HepG2 (cell line): ENCODE measurements around the gene XPC. TPM values are rescaled to one million over a fixed set of nuclear protein-coding genes. Genes with fewer than 3 reads are reported as not detected.

Experiments
- ATAC-seq: fragments of 200-7000 bp; cut with Tn5 transposase; 3 replicates; pipeline ENCODE4 v1.9.1; 2020; ENCODE audit warnings: mild to moderate bottlenecking, moderate library complexity
- BruUV-seq: library from RNA; stranded (reverse); fragments of 400-500 nt; replicated peaks from 2 replicates; lab custom pipeline; 2021; lab: Mats Ljungman, UMichigan
- CTCF ChIA-PET: fragments of 300-600 bp; formaldehyde crosslinking; extraction: SDS; loops from one replicate; lab custom pipeline; 2021; ENCODE audit warnings: low total read pairs, inconsistent platforms, low intra/inter-chr PET ratio; lab: Yijun Ruan, JAX
- POLR2A ChIA-PET: fragments of 350-600 bp; sonication (Branson Sonifier 250); formaldehyde crosslinking; loops from one replicate; lab custom pipeline; 2020; ENCODE audit warnings: antibody characterized with exemption, inconsistent platforms; lab: Yijun Ruan, JAX
- DNase-seq: peaks from one replicate; pipeline ENCODE4 v3.0.0-alpha.2; 2015; ENCODE audit warnings: low spot score
- FAIRE-seq: peaks from 3 replicates; lab custom pipeline; 2011; peaks lifted over from hg19 to GRCh38; lab: Jason Lieb, UNC
- H2AFZ ChIP-seq: one replicate; pipeline ENCODE4 v1.6.1; 2011; ENCODE audit warnings: low read length, inconsistent platforms
- H3K27ac ChIP-seq: fragments of 300-600 bp; 3 replicates; pipeline ENCODE4 v1.8.0; 2011; ENCODE audit warnings: mixed run types, mild to moderate bottlenecking, mixed read lengths, low read length, inconsistent platforms; ENCODE audit not compliant: insufficient read depth; ENCODE audit errors: extremely low read length
- H3K27me3 ChIP-seq, 2 experiments: fragments of 200-600 bp in 1 of 2; 2 replicates in 1 of 2; 3 replicates in 1 of 2; pipeline versions ENCODE4 v1.6.0 to v1.8.0; 2011; ENCODE audit warnings: low read length in 2 of 2, mild to moderate bottlenecking in 2 of 2, moderate library complexity in 2 of 2, inconsistent platforms in 1 of 2; ENCODE audit not compliant: insufficient read depth in 2 of 2, control insufficient read depth in 1 of 2
- H3K36me3 ChIP-seq, 2 experiments: fragments of 200-600 bp in 1 of 2; replicated peaks in 1 of 2; 2 replicates in 1 of 2; 3 replicates in 1 of 2; pipeline versions ENCODE4 v1.5.1 to v1.8.0; 2011; ENCODE audit warnings: low read length in 2 of 2, inconsistent platforms in 1 of 2; ENCODE audit not compliant: insufficient read depth in 2 of 2, control insufficient read depth in 1 of 2
- H3K4me1 ChIP-seq: 2 replicates; pipeline ENCODE4 v1.5.1; 2012; ENCODE audit warnings: low read length, inconsistent platforms; ENCODE audit not compliant: insufficient read depth
- H3K4me2 ChIP-seq: 2 replicates; pipeline ENCODE4 v1.6.0; 2011; ENCODE audit warnings: low read depth, low read length, inconsistent platforms
- H3K4me3 ChIP-seq, 3 experiments: fragments of 200-600 bp in 1 of 3; sonication (generic), shearing (Covaris generic) in 1 of 3; replicated peaks in 1 of 3; 2 replicates each; pipeline ENCODE4 v1.5.1; 2011 to 2016; ENCODE audit warnings: low read length in 3 of 3, inconsistent platforms in 2 of 3, low read depth in 2 of 3, mild to moderate bottlenecking in 2 of 3, control low read depth in 1 of 3, mixed read lengths in 1 of 3; ENCODE audit not compliant: insufficient read depth in 1 of 3
- H3K79me2 ChIP-seq: one replicate; pipeline ENCODE4 v1.6.1; 2011; ENCODE audit warnings: low read length, inconsistent platforms; ENCODE audit not compliant: insufficient read depth
- H3K9ac ChIP-seq: 2 replicates; pipeline ENCODE4 v1.6.0; 2011; ENCODE audit warnings: mild to moderate bottlenecking, low read depth, low read length, inconsistent platforms; ENCODE audit not compliant: insufficient read depth
- H3K9me3 ChIP-seq: 2 replicates; pipeline ENCODE4 v1.5.1; 2012; ENCODE audit warnings: mild to moderate bottlenecking, low read length
- H4K20me1 ChIP-seq: 2 replicates; pipeline ENCODE4 v1.6.0; 2011; ENCODE audit warnings: inconsistent platforms, mild to moderate bottlenecking, low read length, moderate library complexity; ENCODE audit not compliant: insufficient read depth
- CBFB ChIP-seq: sonication (generic); formaldehyde crosslinking; IDR thresholded peaks from 2 replicates; pipeline ENCODE4 v1.4.0; 2020; ENCODE audit warnings: missing genetic modification reagents
- HMG20B ChIP-seq: conservative IDR thresholded peaks from 2 replicates; pipeline ENCODE4 v1.6.1; 2016; ENCODE audit warnings: missing genetic modification reagents, missing compliant biosample characterization
- JUNB ChIP-seq: sonication (generic); formaldehyde crosslinking; IDR thresholded peaks from 2 replicates; pipeline ENCODE4 v1.8.0; 2022; ENCODE audit warnings: missing genetic modification reagents, mild to moderate bottlenecking, borderline replicate concordance
- KDM4B ChIP-seq: sonication (generic); formaldehyde crosslinking; IDR thresholded peaks from 2 replicates; pipeline ENCODE4 v1.4.0; 2020; ENCODE audit warnings: missing genetic modification reagents
- ZNF484 ChIP-seq: sonication (generic); formaldehyde crosslinking; IDR thresholded peaks from 2 replicates; pipeline ENCODE4 v1.5.1; 2020; ENCODE audit warnings: mild to moderate bottlenecking, low read depth, missing genetic modification reagents, borderline replicate concordance
- ZNF678 ChIP-seq: sonication (generic); formaldehyde crosslinking; IDR thresholded peaks from 2 replicates; pipeline ENCODE4 v1.4.0; 2020; ENCODE audit warnings: mild to moderate bottlenecking, missing genetic modification reagents
- ZNF83 ChIP-seq: sonication (generic); formaldehyde crosslinking; IDR thresholded peaks from 2 replicates; pipeline ENCODE4 v1.4.0; 2020; ENCODE audit warnings: missing genetic modification reagents, mild to moderate bottlenecking, borderline replicate concordance
- WGBS: methylation state at CpG from one replicate; pipeline ENCODE4 v1.1.6; 2017; ENCODE audit warnings: low lambda C conversion rate; 5-methylcytosine and 5-hydroxymethylcytosine counted together
- in situ Hi-C: cut with HindIII; loops from 2 replicates; pipeline ENCODE4 v1.10.0; 2017; ENCODE audit warnings: low pct_unique_long_range_greater_than_20kb; ENCODE audit not compliant: extremely low pct_ligation_motif_present
- intact Hi-C: fragments of 100-400 bp; cut with micrococcal nuclease; formaldehyde crosslinking; loops from one replicate; pipeline ENCODE4 v1.10.0; 2022; ENCODE audit not compliant: unreplicated experiment
- polyA plus RNA-seq, 8 experiments: library from polyadenylated mRNA; depleted of rRNA in 3 of 8; stranded (reverse) in 7 of 8; unstranded in 1 of 8; fragments of >200 nt; fragmentation: Illumina TruSeq in 4 of 8; extraction: Trizol in 4 of 8; gene quantifications; 2 replicates each; pipeline versions ENCODE4 v1.2.1 to v1.2.3, GENCODE V29; 2011 to 2016; ENCODE audit warnings: low read depth in 4 of 8, missing spikeins in 1 of 8, mixed read lengths in 1 of 8; ENCODE audit not compliant: insufficient read depth in 1 of 8
- total RNA-seq, 5 experiments: library from RNA; depleted of rRNA; stranded (reverse); fragments of >200 nt; fragmentation: Illumina TruSeq; extraction: Trizol; gene quantifications; 2 replicates each; pipeline ENCODE4 v1.2.3, GENCODE V29; 2016; ENCODE audit warnings: low read depth in 1 of 5
- TF ChIP-seq, protein P1 (sequence below), 2 experiments: sonication (generic) in 1 of 2; formaldehyde crosslinking in 1 of 2; IDR thresholded peaks; 2 replicates each; pipeline versions ENCODE4 v1.5.1 to v1.6.1; 2011 to 2020; ENCODE audit warnings: borderline replicate concordance in 1 of 2, low read depth in 1 of 2, low read length in 1 of 2, mild to moderate bottlenecking in 1 of 2, missing genetic modification reagents in 1 of 2, moderate library complexity in 1 of 2
- TF ChIP-seq, protein P2 (sequence below): sonication (generic); formaldehyde crosslinking; IDR thresholded peaks from 2 replicates; pipeline ENCODE4 v1.8.0; 2022; ENCODE audit warnings: mild to moderate bottlenecking, missing genetic modification reagents, moderate library complexity
- TF ChIP-seq, protein P3 (sequence below): sonication (generic); formaldehyde crosslinking; IDR thresholded peaks from 2 replicates; pipeline ENCODE4 v1.4.0; 2020; ENCODE audit warnings: missing genetic modification reagents
- TF ChIP-seq, protein P4 (sequence below): IDR thresholded peaks from 2 replicates; pipeline ENCODE4 v1.6.1; 2016; ENCODE audit warnings: mild to moderate bottlenecking, missing biosample characterization, missing genetic modification reagents

XPC gene
- total and polyA plus RNA-seq, 2 of the 13 experiments (the other 11 are each of a cell fraction or from before 2014, with no cell fraction given), result 9.4 to 24.1 TPM

DNA sequence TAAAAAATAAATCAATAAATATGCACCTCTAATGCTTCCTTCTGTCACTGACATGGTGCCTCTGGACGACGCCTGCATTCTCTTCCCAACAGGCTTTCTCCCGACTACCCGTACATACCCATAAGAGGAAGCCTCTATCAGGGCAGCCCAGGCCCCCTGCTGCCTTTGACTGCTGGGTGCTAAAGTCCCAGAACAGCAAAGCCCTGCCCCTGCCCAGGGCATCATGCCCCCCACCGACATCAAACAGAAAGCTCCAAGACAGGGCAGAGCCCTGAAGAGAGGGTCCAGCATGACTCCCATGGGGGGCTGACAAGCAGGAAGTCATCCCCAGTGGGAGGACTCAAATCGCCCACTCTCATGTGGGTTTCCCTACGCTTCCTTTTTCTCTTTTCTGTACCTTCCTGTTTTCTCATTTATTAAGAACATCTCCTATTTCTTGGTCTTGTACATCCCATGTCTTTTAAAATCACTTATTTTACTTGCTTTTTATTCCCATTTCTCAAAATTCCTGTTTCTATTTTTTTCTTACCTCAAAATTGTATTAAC, 23.4 kb downstream of the XPC start:
- no peaks in the 10 kb centered on the region for H3K79me2 ChIP-seq
- no peak overlapping the region for H3K27ac ChIP-seq
- 98% methylated on average over 7 of the region's 7 CpGs for WGBS
- FAIRE-seq, result no peak
- no peak overlapping the region for H3K9ac ChIP-seq
- intact Hi-C loops, result no loop called here
- ChIA-PET CTCF (no interaction called here), POLR2A (interaction anchor here (1.8 kb wide), 1 partner anchor 24 kb away, joined by 4 read pairs; the partner anchor contains the start of genes LSM3 and XPC)
- no peak overlapping the region for H3K4me2 ChIP-seq
- in situ Hi-C loops, result no loop called here
- no peak for DNase-seq
- H3K4me3 ChIP-seq, result no peak overlapping the region
- peaks cover 2% of the 10 kb centered on the region; the same call in 1 of the 2 replicates for H4K20me1 ChIP-seq
- no peak overlapping the region for H2AFZ ChIP-seq
- no peak for ATAC-seq
- H3K36me3 ChIP-seq, result peaks cover 25 to 57% of the 10 kb centered on the region in 2 experiments
- H3K27me3 ChIP-seq, result no peaks in the 10 kb centered on the region
- no TSS peak for BruUV-seq
- H3K9me3 ChIP-seq, result no peaks in the 10 kb centered on the region
- H3K4me1 ChIP-seq, result no peaks in the 10 kb centered on the region
- TF ChIP-seq, protein P1, sequence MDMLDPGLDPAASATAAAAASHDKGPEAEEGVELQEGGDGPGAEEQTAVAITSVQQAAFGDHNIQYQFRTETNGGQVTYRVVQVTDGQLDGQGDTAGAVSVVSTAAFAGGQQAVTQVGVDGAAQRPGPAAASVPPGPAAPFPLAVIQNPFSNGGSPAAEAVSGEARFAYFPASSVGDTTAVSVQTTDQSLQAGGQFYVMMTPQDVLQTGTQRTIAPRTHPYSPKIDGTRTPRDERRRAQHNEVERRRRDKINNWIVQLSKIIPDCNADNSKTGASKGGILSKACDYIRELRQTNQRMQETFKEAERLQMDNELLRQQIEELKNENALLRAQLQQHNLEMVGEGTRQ (IDR thresholded peaks at IDR 0.05; ENCODE audit: low read depth, low read length), result no peak
- TF ChIP-seq, protein P1 (CRISPR knock-in tag; IDR thresholded peaks at IDR 0.05; ENCODE audit: borderline replicate concordance), result no peak
- TF ChIP-seq JUNB (CRISPR knock-in tag) (no peak), KDM4B (CRISPR knock-in tag) (no peak), HMG20B (no peak), ZNF678 (no peak), ZNF83 (CRISPR knock-in tag) (no peak), CBFB (CRISPR knock-in tag) (no peak), ZNF484 (CRISPR knock-in tag) (no peak)
- TF ChIP-seq, protein P2, sequence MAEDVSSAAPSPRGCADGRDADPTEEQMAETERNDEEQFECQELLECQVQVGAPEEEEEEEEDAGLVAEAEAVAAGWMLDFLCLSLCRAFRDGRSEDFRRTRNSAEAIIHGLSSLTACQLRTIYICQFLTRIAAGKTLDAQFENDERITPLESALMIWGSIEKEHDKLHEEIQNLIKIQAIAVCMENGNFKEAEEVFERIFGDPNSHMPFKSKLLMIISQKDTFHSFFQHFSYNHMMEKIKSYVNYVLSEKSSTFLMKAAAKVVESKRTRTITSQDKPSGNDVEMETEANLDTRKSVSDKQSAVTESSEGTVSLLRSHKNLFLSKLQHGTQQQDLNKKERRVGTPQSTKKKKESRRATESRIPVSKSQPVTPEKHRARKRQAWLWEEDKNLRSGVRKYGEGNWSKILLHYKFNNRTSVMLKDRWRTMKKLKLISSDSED (CRISPR knock-in tag), result no peak
- TF ChIP-seq, protein P3, sequence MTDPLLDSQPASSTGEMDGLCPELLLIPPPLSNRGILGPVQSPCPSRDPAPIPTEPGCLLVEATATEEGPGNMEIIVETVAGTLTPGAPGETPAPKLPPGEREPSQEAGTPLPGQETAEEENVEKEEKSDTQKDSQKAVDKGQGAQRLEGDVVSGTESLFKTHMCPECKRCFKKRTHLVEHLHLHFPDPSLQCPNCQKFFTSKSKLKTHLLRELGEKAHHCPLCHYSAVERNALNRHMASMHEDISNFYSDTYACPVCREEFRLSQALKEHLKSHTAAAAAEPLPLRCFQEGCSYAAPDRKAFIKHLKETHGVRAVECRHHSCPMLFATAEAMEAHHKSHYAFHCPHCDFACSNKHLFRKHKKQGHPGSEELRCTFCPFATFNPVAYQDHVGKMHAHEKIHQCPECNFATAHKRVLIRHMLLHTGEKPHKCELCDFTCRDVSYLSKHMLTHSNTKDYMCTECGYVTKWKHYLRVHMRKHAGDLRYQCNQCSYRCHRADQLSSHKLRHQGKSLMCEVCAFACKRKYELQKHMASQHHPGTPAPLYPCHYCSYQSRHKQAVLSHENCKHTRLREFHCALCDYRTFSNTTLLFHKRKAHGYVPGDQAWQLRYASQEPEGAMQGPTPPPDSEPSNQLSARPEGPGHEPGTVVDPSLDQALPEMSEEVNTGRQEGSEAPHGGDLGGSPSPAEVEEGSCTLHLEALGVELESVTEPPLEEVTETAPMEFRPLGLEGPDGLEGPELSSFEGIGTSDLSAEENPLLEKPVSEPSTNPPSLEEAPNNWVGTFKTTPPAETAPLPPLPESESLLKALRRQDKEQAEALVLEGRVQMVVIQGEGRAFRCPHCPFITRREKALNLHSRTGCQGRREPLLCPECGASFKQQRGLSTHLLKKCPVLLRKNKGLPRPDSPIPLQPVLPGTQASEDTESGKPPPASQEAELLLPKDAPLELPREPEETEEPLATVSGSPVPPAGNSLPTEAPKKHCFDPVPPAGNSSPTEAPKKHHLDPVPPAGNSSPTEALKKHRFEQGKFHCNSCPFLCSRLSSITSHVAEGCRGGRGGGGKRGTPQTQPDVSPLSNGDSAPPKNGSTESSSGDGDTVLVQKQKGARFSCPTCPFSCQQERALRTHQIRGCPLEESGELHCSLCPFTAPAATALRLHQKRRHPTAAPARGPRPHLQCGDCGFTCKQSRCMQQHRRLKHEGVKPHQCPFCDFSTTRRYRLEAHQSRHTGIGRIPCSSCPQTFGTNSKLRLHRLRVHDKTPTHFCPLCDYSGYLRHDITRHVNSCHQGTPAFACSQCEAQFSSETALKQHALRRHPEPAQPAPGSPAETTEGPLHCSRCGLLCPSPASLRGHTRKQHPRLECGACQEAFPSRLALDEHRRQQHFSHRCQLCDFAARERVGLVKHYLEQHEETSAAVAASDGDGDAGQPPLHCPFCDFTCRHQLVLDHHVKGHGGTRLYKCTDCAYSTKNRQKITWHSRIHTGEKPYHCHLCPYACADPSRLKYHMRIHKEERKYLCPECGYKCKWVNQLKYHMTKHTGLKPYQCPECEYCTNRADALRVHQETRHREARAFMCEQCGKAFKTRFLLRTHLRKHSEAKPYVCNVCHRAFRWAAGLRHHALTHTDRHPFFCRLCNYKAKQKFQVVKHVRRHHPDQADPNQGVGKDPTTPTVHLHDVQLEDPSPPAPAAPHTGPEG (CRISPR knock-in tag), result no peak
- TF ChIP-seq, protein P4, sequence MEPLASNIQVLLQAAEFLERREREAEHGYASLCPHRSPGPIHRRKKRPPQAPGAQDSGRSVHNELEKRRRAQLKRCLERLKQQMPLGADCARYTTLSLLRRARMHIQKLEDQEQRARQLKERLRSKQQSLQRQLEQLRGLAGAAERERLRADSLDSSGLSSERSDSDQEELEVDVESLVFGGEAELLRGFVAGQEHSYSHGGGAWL (CRISPR knock-in tag), result no peak
